Mesendoderm (in vitro differentiated cells): ENCODE measurements around the gene C2CD4D.

Experiments
- DNase-seq: peaks from one replicate; pipeline ENCODE4 v3.0.0; 2013
- H2AK5ac ChIP-seq: 2 replicates; pipeline ENCODE4 v1.6.1; 2013; ENCODE audit warnings: low read length, inconsistent platforms
- H2BK120ac ChIP-seq: 2 replicates; pipeline ENCODE4 v1.6.1; 2013; ENCODE audit warnings: low read depth, mild to moderate bottlenecking, low read length, moderate library complexity, mixed read lengths
- H2BK15ac ChIP-seq: replicated peaks from 2 replicates; pipeline ENCODE4 v1.6.1; 2013; ENCODE audit warnings: low read depth, mild to moderate bottlenecking, moderate library complexity
- H2BK5ac ChIP-seq: 2 replicates; pipeline ENCODE4 v1.6.1; 2013; ENCODE audit warnings: low read length, inconsistent platforms
- H3K18ac ChIP-seq: 2 replicates; pipeline ENCODE4 v1.6.1; 2013; ENCODE audit warnings: mild to moderate bottlenecking, low read length, mixed read lengths
- H3K23ac ChIP-seq: one replicate; pipeline ENCODE4 v1.6.1; 2013; ENCODE audit warnings: low read length
- H3K27ac ChIP-seq: 2 replicates; pipeline ENCODE4 v1.5.1; 2013; ENCODE audit warnings: low read depth, mild to moderate bottlenecking, inconsistent platforms, low read length, moderate library complexity
- H3K27me3 ChIP-seq: 2 replicates; pipeline ENCODE4 v1.6.1; 2013; ENCODE audit warnings: low read length, control low read depth, mild to moderate bottlenecking, inconsistent platforms; ENCODE audit not compliant: insufficient read depth, poor library complexity
- H3K36me3 ChIP-seq: 2 replicates; pipeline ENCODE4 v1.6.1; 2013; ENCODE audit warnings: low read length, inconsistent platforms; ENCODE audit not compliant: control insufficient read depth, insufficient read depth
- H3K4ac ChIP-seq: one replicate; pipeline ENCODE4 v1.6.1; 2013; ENCODE audit warnings: low read depth, mild to moderate bottlenecking, low read length, moderate library complexity
- H3K4me1 ChIP-seq: 2 replicates; pipeline ENCODE4 v1.6.1; 2013; ENCODE audit warnings: low read depth, low read length, inconsistent platforms; ENCODE audit not compliant: control insufficient read depth
- H3K4me2 ChIP-seq: 2 replicates; pipeline ENCODE4 v1.6.1; 2013; ENCODE audit warnings: low read length
- H3K4me3 ChIP-seq: 2 replicates; pipeline ENCODE4 v1.5.1; 2013; ENCODE audit warnings: mild to moderate bottlenecking, low read length
- H3K56ac ChIP-seq: one replicate; pipeline ENCODE4 v1.6.1; 2013; ENCODE audit warnings: low read length
- H3K79me1 ChIP-seq: 2 replicates; pipeline ENCODE4 v1.6.1; 2013; ENCODE audit warnings: low read length, inconsistent platforms
- H3K79me2 ChIP-seq: 2 replicates; pipeline ENCODE4 v1.6.1; 2013; ENCODE audit warnings: mild to moderate bottlenecking, low read length; ENCODE audit not compliant: control insufficient read depth, insufficient read depth
- H3K9ac ChIP-seq: 2 replicates; pipeline ENCODE4 v1.6.1; 2013; ENCODE audit warnings: low read length, inconsistent platforms
- H4K5ac ChIP-seq: one replicate; pipeline ENCODE4 v1.6.1; 2013; ENCODE audit warnings: low read length
- H4K8ac ChIP-seq: one replicate; pipeline ENCODE4 v1.6.1; 2013; ENCODE audit warnings: low read depth, mild to moderate bottlenecking, control low read depth, low read length, moderate library complexity
- WGBS: extraction: QIAGEN DNeasy Blood & Tissue Kit; methylation state at CpG from one replicate; pipeline ENCODE4 v1.1.7; 2013; ENCODE audit warnings: low lambda C conversion rate, missing lambda C conversion rate; ENCODE audit not compliant: insufficient coverage; ENCODE audit errors: extremely low coverage; 5-methylcytosine and 5-hydroxymethylcytosine counted together

C2CD4D gene

DNA sequence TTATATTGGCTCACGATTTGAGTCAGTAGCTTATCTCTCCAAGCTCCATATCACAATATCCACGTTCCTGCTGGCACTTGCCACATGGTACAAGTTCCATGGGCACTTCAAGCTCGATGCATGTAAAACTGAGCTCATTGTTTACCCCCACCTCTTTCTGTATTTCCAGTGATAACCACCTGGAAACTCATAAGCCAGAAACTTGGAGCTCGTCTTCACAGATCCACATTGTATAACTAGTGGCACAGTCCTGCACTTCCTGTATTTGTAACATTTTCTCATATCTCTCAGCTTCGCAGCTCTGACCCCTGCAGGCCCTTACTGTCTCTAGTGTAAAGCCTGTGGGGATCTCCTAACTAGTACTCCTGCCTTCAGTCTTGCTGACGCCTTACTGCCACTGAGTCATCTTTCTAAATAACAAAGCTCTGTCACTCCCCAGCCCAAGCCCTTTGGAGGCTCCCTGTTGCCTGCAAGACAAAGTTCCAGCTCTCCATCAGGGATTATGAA is 6.5 kb upstream of the C2CD4D start:
- Histone ChIP-seq H4K8ac (no peak overlapping the region), H3K36me3 (no peaks in the 10 kb centered on the region), H2BK5ac (no peak overlapping the region), H3K27ac (no peak overlapping the region), H2BK120ac (no peak overlapping the region), H3K4ac (no peak overlapping the region), H2BK15ac (no peak overlapping the region), H3K79me2 (no peaks in the 10 kb centered on the region), H3K9ac (no peak overlapping the region), H3K79me1 (no peaks in the 10 kb centered on the region), H3K23ac (no peak overlapping the region), H3K18ac (no peak overlapping the region), H3K27me3 (no peaks in the 10 kb centered on the region), H4K5ac (no peak overlapping the region), H2AK5ac (no peak overlapping the region), H3K4me3 (no peak overlapping the region), H3K56ac (no peak overlapping the region), H3K4me1 (no peaks in the 10 kb centered on the region), H3K4me2 (no peak overlapping the region)
- no CpG with 5 or more reads among the region's 6 CpGs for WGBS
- peak; percentile 86 for DNase-seq

DNA sequence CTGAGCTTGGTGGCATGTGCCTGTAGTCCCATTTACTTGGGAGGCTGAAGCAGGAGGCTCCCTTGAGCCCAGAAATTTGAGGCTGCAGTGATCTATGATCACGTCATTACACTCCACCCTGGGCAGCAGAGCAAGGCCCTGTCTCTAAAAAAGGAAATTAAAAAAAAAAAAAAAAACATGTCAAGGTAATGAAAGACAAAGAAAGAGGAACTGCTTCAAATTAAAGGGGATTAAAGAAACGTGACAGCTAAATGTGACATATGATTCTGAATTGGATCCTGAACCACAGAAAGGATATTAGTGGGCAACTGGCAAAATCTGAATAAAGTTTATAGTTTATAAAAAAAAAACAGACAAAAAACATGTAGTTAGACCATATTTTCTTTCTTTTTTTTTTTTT is 3.8 kb upstream of the C2CD4D start:
- no peaks in the 10 kb centered on the region for H3K79me2 ChIP-seq
- no peak overlapping the region for H2BK5ac ChIP-seq
- H3K18ac ChIP-seq, result no peak overlapping the region
- no peak overlapping the region for H3K27ac ChIP-seq
- no peak overlapping the region for H3K4me2 ChIP-seq
- H3K56ac ChIP-seq, result no peak overlapping the region
- no peak overlapping the region for H2AK5ac ChIP-seq
- no peaks in the 10 kb centered on the region for H3K27me3 ChIP-seq
- WGBS, result no CpG with 5 or more reads among the region's 2 CpGs
- H4K8ac ChIP-seq, result no peak overlapping the region
- no peaks in the 10 kb centered on the region for H3K36me3 ChIP-seq
- no peak overlapping the region for H3K9ac ChIP-seq
- no peaks in the 10 kb centered on the region for H3K79me1 ChIP-seq
- H3K4me3 ChIP-seq, result no peak overlapping the region
- no peaks in the 10 kb centered on the region for H3K4me1 ChIP-seq
- H4K5ac ChIP-seq, result no peak overlapping the region
- H3K4ac ChIP-seq, result no peak overlapping the region
- DNase-seq, result no peak
- no peak overlapping the region for H2BK120ac ChIP-seq
- H3K23ac ChIP-seq, result no peak overlapping the region
- H2BK15ac ChIP-seq, result no peak overlapping the region

DNA sequence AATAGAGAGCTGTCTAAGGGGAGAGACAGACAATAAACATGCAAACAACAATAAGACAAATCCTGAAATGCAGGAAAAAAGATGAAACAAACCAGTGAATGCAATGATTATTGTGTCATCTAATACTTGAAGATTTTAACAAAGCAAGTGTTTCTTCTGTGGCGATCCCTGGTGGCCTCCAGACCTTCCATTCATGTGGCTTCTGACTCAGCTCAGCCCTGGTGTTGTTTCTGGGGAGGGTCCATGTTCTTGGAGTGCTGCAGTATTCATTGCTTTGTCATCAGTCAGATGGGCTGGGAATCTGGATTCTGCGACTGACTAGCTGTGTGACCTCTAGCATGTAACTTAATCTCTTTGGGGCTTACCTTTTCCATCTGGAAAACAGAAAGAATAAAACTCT is 1.5 kb upstream of the C2CD4D start:
- Histone ChIP-seq H2BK5ac (no peak overlapping the region), H3K27ac (no peak overlapping the region), H4K8ac (no peak overlapping the region), H3K36me3 (no peaks in the 10 kb centered on the region), H3K18ac (no peak overlapping the region), H2BK120ac (no peak overlapping the region), H3K4me2 (no peak overlapping the region), H2AK5ac (no peak overlapping the region), H3K23ac (no peak overlapping the region), H3K4me3 (no peak overlapping the region), H3K79me2 (no peaks in the 10 kb centered on the region), H2BK15ac (no peak overlapping the region), H3K79me1 (no peaks in the 10 kb centered on the region), H3K9ac (no peak overlapping the region), H3K56ac (no peak overlapping the region), H3K4ac (no peak overlapping the region), H3K4me1 (no peaks in the 10 kb centered on the region), H3K27me3 (no peaks in the 10 kb centered on the region), H4K5ac (no peak overlapping the region)
- WGBS, result no CpG with 5 or more reads among the region's 2 CpGs
- no peak for DNase-seq

DNA sequence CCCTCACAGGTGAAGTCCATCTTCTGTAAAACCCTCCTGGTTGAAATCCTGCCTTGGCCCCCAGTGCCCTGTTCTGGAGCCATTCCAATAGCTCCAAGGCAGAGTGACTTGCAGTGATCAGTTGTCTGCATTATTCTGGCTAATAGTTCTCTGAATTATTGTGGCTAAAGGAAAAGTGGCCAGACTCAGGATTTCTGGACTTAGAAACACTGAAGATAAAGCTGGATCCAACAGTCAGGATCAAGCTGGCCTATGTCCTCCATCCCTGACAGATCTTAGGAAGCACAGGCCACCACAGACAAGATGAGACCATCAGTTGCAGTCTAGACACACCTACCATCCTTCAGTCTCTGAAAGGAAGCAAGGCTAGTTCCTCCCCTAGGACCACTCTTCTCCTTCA is 801 bp upstream of the C2CD4D start:
- Histone ChIP-seq H2AK5ac (no peak overlapping the region), H4K8ac (no peak overlapping the region), H2BK15ac (no peak overlapping the region), H4K5ac (no peak overlapping the region), H3K27me3 (no peaks in the 10 kb centered on the region), H3K36me3 (no peaks in the 10 kb centered on the region), H3K4ac (no peak overlapping the region), H3K4me1 (no peaks in the 10 kb centered on the region), H3K18ac (peak overlapping the region; percentile 41), H3K9ac (peak overlapping the region; percentile 83), H3K23ac (no peak overlapping the region), H3K4me3 (no peak overlapping the region), H2BK5ac (no peak overlapping the region), H3K79me2 (no peaks in the 10 kb centered on the region), H2BK120ac (no peak overlapping the region), H3K56ac (peak overlapping the region; percentile 91), H3K4me2 (no peak overlapping the region), H3K27ac (no peak overlapping the region), H3K79me1 (no peaks in the 10 kb centered on the region)
- DNase-seq, result no peak

DNA sequence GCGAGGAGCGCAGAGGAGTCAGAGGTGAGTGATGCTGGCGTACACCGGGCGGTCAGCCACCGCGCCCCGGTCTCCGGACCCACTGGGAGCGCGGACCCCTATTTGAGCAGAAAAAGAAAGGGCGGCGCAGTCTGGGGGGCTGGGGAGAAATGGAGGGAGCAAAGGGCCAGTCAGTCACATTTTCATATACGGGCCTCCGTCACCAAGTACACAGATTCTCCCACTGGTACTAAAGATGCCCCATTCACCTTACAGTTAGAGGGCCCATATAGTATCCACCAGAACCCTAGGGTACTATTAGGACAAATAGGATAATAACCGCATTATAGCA is 573 bp downstream of the C2CD4D start:
- H3K36me3 ChIP-seq, result no peaks in the 10 kb centered on the region
- H3K4me1 ChIP-seq, result no peaks in the 10 kb centered on the region
- no peak overlapping the region for H4K5ac ChIP-seq
- no peak overlapping the region for H3K18ac ChIP-seq
- H3K27ac ChIP-seq, result no peak overlapping the region
- peak overlapping the region; percentile 29 for H3K4me3 ChIP-seq
- peak overlapping the region; percentile 85 for H3K56ac ChIP-seq
- no peaks in the 10 kb centered on the region for H3K27me3 ChIP-seq
- H3K9ac ChIP-seq, result peak overlapping the region; percentile 83
- no peak overlapping the region for H2BK5ac ChIP-seq
- no peak for DNase-seq
- H3K4me2 ChIP-seq, result peak overlapping the region; percentile 19
- no peak overlapping the region for H2BK15ac ChIP-seq
- H3K23ac ChIP-seq, result peak overlapping the region; percentile 73
- H2AK5ac ChIP-seq, result no peak overlapping the region
- no CpG with 5 or more reads among the region's 16 CpGs for WGBS
- peak overlapping the region; percentile 22 for H3K4ac ChIP-seq
- H4K8ac ChIP-seq, result no peak overlapping the region
- no peak overlapping the region for H2BK120ac ChIP-seq
- H3K79me1 ChIP-seq, result no peaks in the 10 kb centered on the region
- no peaks in the 10 kb centered on the region for H3K79me2 ChIP-seq

DNA sequence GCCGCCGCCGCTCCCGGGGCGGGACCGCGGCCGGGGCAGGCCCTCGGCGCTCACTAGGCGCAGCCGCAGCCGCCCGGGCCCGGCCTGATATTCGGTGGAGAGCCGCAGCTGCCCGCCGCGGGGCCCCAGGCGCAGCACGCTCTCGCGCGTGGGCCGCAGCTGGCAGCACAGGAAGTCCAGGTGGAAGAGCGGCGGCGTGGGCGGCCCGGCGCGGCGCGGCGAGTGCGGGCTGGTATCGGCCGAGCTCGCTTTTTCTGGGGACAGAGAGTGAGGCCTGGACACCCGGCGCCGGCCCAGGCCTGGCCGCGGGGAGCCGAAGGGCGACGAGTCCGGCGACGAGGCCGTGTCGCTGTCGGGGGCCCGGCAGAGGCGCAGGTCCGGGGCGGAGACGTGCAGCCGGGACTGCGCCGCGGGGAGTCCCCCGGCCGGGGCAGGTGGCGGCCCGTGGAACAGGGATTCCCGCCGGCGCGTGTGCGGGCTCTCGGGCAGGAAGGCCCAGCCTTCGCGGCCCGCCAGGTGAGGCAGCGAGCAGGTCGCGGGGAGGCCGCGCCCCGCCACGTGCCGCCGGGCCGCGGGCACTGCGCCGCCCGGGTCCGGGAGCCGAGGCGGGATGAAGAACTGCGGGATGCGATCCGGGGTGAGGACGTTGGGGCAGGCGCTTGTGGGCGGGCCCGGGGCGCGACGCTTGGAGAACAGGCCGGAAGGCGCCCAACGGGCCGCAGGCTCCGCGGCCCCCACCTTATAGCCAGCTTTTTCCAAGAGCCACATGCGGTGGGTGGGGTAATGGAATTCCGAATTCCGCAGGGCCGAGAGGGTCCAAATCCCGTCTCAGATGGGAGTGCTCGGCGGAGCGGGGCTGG is 1.2 kb downstream of the C2CD4D start:
- Histone ChIP-seq H3K27me3 (no peaks in the 10 kb centered on the region), H3K4ac (peak overlapping the region; percentile 75), H3K27ac (no peak overlapping the region), H3K4me1 (no peaks in the 10 kb centered on the region), H2AK5ac (no peak overlapping the region), H3K23ac (peak overlapping the region; percentile 83), H3K79me1 (no peaks in the 10 kb centered on the region), H3K18ac (peak overlapping the region; percentile 75), H2BK5ac (no peak overlapping the region), H3K9ac (peak overlapping the region; percentile 83), H3K56ac (peak overlapping the region; percentile 85), H3K4me3 (peak overlapping the region; percentile 29), H2BK15ac (no peak overlapping the region), H4K5ac (no peak overlapping the region), H2BK120ac (no peak overlapping the region), H3K4me2 (peak overlapping the region; percentile 19), H4K8ac (peak overlapping the region; percentile 3), H3K36me3 (no peaks in the 10 kb centered on the region), H3K79me2 (no peaks in the 10 kb centered on the region)
- peak; percentile 62 for DNase-seq
- no CpG with 5 or more reads among the region's 117 CpGs for WGBS
